ENCODE data around the gene FOXI2. TPM values are rescaled to one million over a fixed set of nuclear protein-coding genes. Genes with fewer than 3 reads are reported as not detected.

Gene FOXI2
- total RNA-seq, 1 experiment from 2014 or later: not detected

- BruUV-seq (replicated peaks): no TSS peak
- H3K27ac Mint-ChIP-seq (ENCODE audit: unreplicated experiment): no peak overlapping the region
- no peaks in the 10 kb centered on the region for H3K36me3 ChIP-seq (ENCODE audit: control insufficient read depth, insufficient read depth, low read length)
- no peak for DNase-seq
- H3K4me3 Mint-ChIP-seq (ENCODE audit: unreplicated experiment): no peak overlapping the region
- no peaks in the 10 kb centered on the region for H3K36me3 Mint-ChIP-seq (ENCODE audit: insufficient read depth, unreplicated experiment)
- H3K27me3 ChIP-seq (replicated peaks; ENCODE audit: control insufficient read depth, insufficient read depth, low read length): no peaks in the 10 kb centered on the region; the same call in 1 of the 2 replicates
- intact Hi-C loops (cut with micrococcal nuclease; ENCODE audit: unreplicated experiment): no loop called here
- ChIA-PET POLR2A (no interaction called here), CTCF (no interaction called here)
- TF ChIP-seq CTCF (IDR thresholded peaks at IDR 0.05; ENCODE audit: insufficient read depth in 1 of 2, low read depth in 1 of 2, low read length in 1 of 2, severe bottlenecking in 1 of 2, unreplicated experiment in 1 of 2): no peak
- no peaks in the 10 kb centered on the region for H3K9me3 ChIP-seq
- no peaks in the 10 kb centered on the region for H3K4me1 ChIP-seq
- peaks cover 20% of the 10 kb centered on the region for H3K9me3 Mint-ChIP-seq (ENCODE audit: unreplicated experiment)
- no peak overlapping the region for H3K4me3 ChIP-seq (ENCODE audit: low read depth, low read length)
- no peaks in the 10 kb centered on the region for H3K4me1 Mint-ChIP-seq (ENCODE audit: low read depth, unreplicated experiment)
- peaks cover 28% of the 10 kb centered on the region for H3K27me3 Mint-ChIP-seq (ENCODE audit: insufficient read depth, unreplicated experiment)
These were observed 25.9 kb downstream of the FOXI2 start for GRCh38 chr10:127762925-127763324.

GRCh38 chr10:127774766-127775559 is 38.0 kb downstream of the FOXI2 start:
- CTCF ChIA-PET: no interaction called here
- DNase-seq: no peak
- no TSS peak for BruUV-seq (replicated peaks)

GRCh38 chr10:127776816-127777215 is 39.8 kb downstream of the FOXI2 start:
- H3K36me3 Mint-ChIP-seq (ENCODE audit: insufficient read depth, unreplicated experiment): no peaks in the 10 kb centered on the region
- H3K36me3 ChIP-seq (ENCODE audit: control insufficient read depth, insufficient read depth, low read length): no peaks in the 10 kb centered on the region
- H3K27me3 Mint-ChIP-seq (ENCODE audit: insufficient read depth, unreplicated experiment): peaks cover 2% of the 10 kb centered on the region
- CTCF ChIA-PET: no interaction called here
- H3K4me1 ChIP-seq: no peaks in the 10 kb centered on the region
- H3K4me3 Mint-ChIP-seq (ENCODE audit: unreplicated experiment): no peak overlapping the region
- H3K4me3 ChIP-seq (ENCODE audit: low read depth, low read length): no peak overlapping the region
- H3K9me3 Mint-ChIP-seq (ENCODE audit: unreplicated experiment): no peaks in the 10 kb centered on the region
- no peak for TF ChIP-seq CTCF (IDR thresholded peaks at IDR 0.05; ENCODE audit: insufficient read depth in 1 of 2, low read depth in 1 of 2, low read length in 1 of 2, severe bottlenecking in 1 of 2, unreplicated experiment in 1 of 2)
- BruUV-seq (replicated peaks): no TSS peak
- no peak for DNase-seq
- no peaks in the 10 kb centered on the region; the same call in 1 of the 2 replicates for H3K27me3 ChIP-seq (replicated peaks; ENCODE audit: control insufficient read depth, insufficient read depth, low read length)
- no peaks in the 10 kb centered on the region for H3K9me3 ChIP-seq
- H3K4me1 Mint-ChIP-seq (ENCODE audit: low read depth, unreplicated experiment): no peaks in the 10 kb centered on the region
- H3K27ac Mint-ChIP-seq (ENCODE audit: unreplicated experiment): no peak overlapping the region
- POLR2A ChIA-PET: no interaction called here
- intact Hi-C loops (cut with micrococcal nuclease; ENCODE audit: unreplicated experiment): no loop called here

More at GRCh38 chr10:127774766-127775559, 38.0 kb downstream of the FOXI2 start:
- POLR2A ChIA-PET: no interaction called here
- no peak overlapping the region for H3K27ac Mint-ChIP-seq (ENCODE audit: unreplicated experiment)
- H3K9me3 Mint-ChIP-seq (ENCODE audit: unreplicated experiment): no peaks in the 10 kb centered on the region
- H3K27me3 Mint-ChIP-seq (ENCODE audit: insufficient read depth, unreplicated experiment): peaks cover 2% of the 10 kb centered on the region
- no peaks in the 10 kb centered on the region for H3K4me1 ChIP-seq
- H3K36me3 Mint-ChIP-seq (ENCODE audit: insufficient read depth, unreplicated experiment): no peaks in the 10 kb centered on the region
- no peak for TF ChIP-seq CTCF (IDR thresholded peaks at IDR 0.05; ENCODE audit: insufficient read depth in 1 of 2, low read depth in 1 of 2, low read length in 1 of 2, severe bottlenecking in 1 of 2, unreplicated experiment in 1 of 2)
- no peaks in the 10 kb centered on the region for H3K4me1 Mint-ChIP-seq (ENCODE audit: low read depth, unreplicated experiment)
- H3K9me3 ChIP-seq: no peaks in the 10 kb centered on the region
- no peaks in the 10 kb centered on the region; the same call in 1 of the 2 replicates for H3K27me3 ChIP-seq (replicated peaks; ENCODE audit: control insufficient read depth, insufficient read depth, low read length)
- no peaks in the 10 kb centered on the region for H3K36me3 ChIP-seq (ENCODE audit: control insufficient read depth, insufficient read depth, low read length)
- intact Hi-C loops (cut with micrococcal nuclease; ENCODE audit: unreplicated experiment): no loop called here
- no peak overlapping the region for H3K4me3 ChIP-seq (ENCODE audit: low read depth, low read length)
- H3K4me3 Mint-ChIP-seq (ENCODE audit: unreplicated experiment): no peak overlapping the region

All from Caco-2 (cell line).